NCI-H2081 treated with DMSO at 0.1 percent for 48 hours (cell line): ENCODE measurements around the gene ITLN1.

ENCODE experiments used
- DNase-seq: peaks from one replicate; lab custom pipeline; 2025; lab: John Stamatoyannopoulos, UW

ITLN1 gene

DNA sequence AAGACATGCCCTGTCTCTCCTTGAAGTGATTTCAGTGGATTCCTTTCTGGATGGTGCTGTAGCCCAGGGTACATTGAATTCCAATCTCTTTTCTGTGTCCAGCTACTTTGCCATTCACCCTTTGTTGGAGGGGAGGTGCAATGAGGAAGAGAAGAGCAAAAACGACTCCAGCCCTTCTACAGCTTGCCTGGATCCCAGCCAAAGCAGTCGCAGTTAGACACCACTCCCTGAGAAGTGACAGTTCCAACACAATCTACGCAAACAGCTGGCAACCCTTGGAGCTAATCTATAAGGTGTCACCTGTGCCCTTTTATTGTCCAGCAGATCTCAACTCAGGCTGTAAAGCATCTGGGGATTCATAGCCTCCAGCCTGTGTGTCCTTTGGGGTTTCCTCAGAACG lies 26.9 kb downstream of the ITLN1 start:
- no peak for DNase-seq

DNA sequence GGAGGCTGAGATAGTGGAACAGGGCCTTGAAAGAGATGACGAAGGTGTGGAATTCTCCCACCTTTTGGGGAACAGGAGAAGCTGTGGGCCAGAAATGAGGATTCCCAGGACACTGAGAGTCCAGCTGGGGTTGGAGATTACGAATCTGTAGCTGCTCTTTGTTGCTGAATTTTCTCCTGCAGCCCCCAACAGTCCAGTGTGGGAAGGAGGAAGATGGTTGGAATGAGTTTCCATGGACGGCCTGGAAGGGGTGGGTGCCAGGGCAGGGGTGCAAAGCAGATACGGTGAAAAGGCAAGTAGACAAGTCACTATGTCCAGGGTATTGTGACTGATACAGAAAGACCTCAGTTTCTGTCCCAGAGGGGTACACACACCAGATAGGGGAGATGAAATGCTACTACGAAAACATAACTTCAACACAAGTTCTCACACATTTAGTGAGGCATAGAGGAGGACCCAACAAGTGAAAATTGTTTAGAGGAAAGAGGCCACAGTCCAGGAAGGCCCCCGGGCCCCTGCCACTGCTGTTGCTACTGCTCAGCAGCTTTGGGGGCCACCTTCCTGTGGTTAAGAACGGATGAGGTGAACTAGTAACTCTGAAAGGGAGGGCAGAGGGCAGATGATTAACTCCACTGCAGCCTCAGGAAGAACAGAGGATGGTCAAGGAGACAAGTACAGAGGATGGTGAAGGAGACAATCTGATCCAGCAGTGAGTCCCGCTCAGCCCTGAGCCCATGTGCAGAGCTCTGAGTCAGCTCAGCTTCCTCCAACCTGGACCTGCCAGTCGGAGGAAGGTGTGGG lies 29.6 kb downstream of the ITLN1 start:
- no peak for DNase-seq

DNA sequence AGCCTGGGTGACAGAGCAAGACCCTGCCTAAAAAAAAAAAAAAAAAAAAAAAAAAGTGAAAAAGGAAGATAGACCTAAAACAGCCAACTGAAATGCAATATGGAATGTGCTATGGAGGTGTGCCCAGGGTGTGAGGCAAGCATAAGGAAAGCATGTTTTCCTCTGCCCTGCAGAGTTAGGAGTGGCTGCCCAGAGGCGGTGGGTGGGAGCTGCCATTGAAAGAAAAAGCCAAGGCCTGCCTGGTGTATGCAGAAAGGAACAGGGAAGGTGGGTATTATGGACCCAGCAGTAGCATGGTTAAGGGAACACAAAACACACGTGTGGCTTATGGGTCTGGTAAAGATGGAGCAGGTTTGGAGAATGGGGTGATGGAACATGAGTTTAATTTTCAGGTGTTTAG lies 31.2 kb downstream of the ITLN1 start:
- no peak for DNase-seq

DNA sequence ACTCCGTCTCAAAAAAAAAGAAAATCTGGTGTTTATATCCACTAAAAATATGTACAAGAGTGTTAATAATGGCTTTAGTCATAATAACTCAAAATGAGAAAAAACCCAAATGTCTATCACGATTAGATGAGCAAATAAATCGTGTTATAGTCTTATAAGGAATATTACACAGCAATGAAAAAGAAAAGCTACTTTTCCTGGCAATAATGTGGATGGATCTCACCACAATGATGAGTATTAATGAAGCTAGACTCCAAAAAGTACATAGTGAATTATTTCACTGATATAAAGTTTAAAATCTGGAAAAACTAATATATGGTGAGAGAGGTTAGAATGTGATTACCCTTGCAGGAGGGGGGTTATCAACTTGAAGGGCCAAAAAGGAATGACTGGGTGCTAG lies 32.0 kb downstream of the ITLN1 start:
- no peak for DNase-seq

DNA sequence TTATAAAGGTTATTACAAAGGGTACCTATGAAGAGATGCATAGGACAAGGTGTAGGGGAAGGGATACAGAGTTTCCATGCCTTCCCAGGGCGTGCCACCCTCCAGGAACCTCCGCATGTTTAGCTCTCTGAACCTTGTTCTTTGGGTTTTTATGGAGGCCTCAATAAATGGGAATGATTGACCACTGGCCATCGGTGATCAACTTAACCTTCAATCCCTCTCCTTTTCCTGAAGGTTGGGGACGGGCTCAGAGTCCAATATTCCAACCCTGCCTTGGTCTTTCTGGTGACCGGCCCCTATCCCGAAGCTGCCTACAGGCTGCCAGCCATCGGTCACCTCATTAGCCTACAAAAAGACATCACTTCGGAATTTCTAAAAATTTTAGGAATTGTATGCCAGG lies 34.0 kb downstream of the ITLN1 start:
- no peak for DNase-seq

DNA sequence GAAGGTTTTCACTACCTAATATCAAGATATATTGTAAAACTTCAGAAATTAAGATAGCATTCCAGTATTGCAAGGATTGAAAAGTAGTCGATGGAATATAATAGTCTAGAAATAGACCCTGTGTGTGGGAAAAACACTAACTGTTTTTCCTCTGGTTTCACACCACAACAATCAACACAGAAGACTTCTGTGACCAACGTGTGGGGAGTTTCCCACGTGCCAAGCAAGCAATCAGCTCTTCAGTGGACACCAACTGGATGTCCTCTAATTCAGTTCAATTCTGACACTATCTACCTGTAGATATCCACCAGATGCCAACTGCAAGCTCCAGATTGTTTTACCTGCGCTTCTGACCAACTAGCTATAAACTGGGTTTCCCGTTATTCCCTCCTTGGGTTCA lies 34.4 kb downstream of the ITLN1 start:
- DNase-seq, result no peak

DNA sequence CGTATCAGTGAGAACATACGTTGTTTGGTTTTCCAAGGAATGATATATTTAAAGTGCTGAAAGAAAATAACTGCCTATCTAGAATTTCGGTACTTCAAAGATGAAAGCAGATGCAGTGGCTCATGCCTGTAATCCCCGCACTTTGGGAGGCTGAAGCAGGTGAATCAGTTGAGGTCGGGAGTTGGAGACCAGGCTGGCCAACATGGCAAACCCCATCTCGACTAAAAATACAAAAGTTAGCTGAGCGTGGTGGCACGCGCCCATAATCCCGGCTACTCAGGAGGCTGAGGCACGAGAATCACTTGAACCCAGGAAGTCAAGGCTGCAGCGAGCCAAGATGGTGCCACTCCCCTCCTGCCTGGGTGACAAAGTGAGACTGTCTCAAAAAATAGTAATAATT lies 38.7 kb downstream of the ITLN1 start:
- DNase-seq, result no peak

DNA sequence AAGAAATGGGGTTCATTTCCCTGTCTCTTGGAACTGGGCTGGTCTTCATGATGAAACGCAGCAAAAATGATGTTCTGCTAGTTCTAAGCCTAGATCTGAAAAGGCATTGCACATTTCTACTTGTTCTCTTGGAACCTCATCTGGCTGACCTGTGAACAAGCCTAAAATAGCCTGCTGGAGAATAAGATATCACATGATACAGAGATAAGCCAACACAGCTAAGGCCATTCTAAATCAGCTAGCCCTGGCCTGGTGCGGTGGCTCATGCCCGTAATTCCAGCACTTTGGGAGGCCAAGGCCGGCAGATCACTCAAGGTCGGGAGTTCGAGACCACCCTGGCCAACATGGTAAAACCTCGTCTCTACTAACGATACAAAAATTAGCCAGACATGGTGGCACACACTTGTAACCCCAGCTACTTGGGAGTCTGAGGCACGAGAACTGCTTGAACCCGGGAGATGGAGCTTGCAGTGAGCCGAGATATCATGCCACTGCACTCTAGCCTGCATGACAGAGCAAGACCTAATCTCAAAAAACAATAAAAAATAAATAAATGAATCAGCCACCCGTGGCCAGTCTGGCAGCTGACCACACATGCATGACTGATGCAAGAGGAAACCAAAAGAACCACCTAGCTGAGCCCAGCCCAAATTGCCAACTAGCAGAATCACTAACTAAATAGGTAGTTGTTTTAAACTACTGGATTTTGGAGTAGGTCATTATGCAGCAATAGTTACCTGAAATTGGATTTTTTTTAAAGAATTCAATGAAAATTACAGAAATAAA lies 40.3 kb downstream of the ITLN1 start:
- no peak for DNase-seq

DNA sequence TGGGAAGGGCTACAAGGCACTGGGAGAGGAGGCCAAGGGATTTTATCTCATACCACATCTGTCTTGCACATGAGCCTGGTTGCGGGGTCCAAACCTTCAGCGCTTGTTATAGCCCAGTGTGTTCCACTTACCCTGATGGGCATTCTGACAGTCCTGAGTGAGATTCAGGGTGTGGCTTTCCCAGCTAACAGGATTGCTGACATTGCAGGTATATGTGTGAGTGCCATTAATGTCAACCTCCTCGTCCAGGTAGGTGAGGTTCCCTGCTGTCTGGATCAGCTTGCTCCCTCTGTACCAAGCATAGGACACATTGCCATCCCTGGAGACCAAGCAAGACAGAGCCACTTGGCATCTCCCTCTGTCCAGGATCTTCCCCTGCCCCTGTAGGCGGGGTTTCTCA lies 43.9 kb downstream of the ITLN1 start:
- DNase-seq, result no peak

DNA sequence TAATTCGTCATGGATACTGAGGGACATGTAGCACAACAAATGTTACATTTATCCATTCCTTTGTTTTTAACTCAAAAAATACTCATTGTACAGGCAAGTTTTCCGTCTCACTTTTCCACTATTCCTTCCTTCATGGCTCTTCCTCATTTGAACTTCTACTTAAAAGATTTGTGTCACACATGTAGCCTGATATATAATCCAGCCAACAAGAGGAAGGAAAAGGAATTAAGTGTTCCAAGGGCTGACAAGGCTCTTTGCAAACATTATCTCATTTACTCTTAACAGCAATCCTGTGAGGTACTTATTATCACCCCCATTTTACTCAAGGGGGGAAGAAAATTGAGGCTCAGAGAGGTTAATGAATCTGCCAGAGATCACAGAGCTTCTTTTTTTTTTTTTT lies 45.2 kb downstream of the ITLN1 start:
- DNase-seq, result no peak

DNA sequence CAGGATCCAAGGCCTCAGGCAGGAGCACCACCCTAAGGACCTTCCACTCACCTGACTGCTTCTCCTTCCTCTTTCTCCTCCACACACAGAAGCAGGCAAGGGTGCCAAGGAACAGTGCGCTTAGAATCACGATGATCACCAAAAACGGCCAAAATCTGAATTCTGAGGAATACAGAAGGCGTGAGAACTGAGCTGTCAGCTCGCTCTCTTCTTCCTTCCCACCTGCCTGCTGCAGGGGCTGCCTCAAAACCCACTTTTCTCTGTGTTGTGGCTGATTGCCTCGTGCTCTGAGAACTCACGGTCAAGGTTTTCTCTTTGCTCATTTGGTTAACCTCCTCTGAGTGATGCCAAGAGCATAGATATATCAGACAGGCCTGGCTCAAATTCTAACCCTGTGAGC lies 46.1 kb downstream of the ITLN1 start:
- DNase-seq, result no peak

DNA sequence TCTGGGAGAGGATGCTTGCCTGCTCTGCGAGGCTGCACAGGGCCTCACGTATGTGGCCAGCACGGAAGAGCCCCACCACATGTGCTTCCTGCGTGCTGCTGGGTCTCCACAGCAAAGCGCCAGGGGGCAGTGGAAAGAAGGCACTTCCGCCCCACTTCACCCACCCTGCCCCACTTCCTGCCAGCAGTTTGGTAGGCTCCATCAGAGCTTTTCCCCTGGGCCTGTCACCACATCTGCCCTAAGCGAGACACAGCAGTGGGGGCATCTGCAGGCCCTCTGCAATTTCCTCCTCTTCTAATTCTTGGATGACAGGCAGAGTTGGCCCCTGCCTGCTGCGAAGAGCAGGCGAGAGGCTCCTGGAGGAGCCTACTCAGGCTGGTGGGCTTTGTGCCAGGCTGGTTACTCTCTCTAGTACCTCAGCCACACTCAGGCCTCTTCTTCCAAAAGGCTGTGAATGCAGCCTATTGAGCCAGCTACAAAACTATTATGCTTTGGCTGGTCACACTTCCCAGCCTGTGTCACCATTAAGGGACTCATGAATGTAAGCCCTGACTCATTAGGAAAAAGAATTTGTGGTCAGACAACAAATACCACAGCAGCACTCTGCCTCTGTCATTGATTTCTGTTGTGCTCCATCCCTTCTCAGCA lies 47.3 kb downstream of the ITLN1 start:
- no peak for DNase-seq

DNA sequence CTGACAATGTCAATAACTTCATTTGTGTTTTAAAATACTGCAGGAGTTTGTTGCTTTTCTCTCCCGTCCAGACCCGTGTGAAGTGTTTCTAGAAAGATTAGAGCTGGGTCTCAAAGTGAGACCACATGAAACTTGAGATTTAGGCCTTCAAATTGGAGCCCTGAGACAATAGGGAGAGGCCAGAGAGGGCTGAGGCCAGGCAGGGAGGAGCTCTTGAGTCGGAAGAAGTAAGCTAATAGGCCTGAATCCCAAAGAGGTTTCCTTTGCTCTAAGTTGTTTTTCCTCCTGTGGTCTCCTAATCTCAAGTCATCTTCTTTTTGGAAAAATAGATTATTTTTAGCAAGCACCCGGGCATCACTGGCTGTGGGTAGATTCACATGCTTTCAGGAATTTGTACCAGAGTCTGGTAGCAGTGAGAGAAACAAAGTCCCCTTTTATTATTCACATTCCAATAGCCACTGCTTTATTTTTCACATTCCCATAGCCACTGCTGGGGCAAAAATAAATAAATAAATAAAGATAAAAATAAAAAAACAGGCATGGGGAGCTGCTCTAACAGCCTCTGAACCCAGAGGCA lies 47.9 kb downstream of the ITLN1 start:
- DNase-seq, result no peak

DNA sequence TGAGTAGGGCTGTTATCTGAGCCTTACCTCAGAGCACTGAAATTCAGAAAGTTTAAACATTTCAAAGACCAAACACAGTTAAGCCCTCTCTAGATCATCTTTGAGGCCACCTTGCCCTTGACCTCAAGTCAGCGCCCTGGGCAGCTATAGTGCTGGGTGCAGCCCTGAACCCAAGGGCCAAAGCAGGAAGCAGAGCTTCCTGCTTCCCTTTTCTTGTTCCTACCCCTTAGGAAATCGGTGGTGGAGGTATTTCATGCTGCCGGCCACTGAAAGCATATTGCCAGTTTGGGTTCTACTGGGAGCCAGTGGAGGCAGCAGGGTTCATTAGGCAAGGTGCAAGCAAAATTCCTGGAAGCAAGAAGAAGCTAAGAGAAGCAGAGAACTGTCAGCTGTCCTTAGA lies 48.4 kb downstream of the ITLN1 start:
- no peak for DNase-seq

DNA sequence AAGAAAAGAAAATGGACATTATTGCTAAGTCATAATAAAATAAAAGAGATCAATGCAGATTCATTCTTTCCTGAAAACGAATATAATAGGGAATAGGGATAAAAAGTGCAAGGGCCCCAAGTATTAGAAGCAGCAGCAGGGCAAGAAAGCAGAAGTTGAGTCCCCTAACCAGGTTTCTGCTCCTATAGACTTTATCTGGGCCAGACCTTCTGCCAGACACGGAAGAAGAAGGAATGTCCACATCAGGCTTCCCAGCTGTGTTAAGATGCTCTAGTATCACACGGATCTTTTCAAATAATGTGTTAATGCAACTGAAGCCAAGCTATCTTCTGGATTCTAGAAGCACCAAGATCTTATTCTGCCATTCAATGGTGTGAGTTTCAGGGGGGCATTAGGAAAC lies 49.2 kb downstream of the ITLN1 start:
- no peak for DNase-seq

DNA sequence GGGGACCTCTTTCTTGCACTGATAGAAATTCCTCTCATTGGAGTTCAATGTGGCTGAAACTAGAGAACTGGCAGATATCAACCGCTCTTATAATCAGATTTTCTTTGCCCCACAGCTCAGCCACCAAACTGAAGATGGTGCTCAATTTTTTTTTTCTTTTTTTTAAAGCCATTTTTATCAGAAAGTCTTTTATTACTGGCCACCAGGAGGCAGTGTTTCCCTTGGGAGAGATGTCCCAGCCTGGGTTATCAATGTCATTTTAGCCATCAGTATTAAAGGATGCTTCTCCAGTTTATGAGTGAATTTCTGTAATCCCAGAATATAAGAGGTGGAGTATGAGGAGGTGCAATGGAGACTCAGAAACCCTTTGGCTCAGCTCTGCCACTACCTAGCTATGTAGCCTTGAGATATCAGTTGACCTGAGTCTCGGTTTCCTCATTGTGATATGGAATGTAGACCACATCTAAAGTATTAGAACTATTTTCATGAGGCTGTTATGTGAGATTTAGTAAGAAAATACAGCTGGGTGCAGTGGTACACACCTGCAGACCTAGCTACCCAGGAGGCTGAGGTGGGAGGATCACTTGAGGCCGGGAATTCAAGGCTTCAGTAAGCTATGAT lies 49.9 kb downstream of the ITLN1 start:
- peak; percentile 30 for DNase-seq

DNA sequence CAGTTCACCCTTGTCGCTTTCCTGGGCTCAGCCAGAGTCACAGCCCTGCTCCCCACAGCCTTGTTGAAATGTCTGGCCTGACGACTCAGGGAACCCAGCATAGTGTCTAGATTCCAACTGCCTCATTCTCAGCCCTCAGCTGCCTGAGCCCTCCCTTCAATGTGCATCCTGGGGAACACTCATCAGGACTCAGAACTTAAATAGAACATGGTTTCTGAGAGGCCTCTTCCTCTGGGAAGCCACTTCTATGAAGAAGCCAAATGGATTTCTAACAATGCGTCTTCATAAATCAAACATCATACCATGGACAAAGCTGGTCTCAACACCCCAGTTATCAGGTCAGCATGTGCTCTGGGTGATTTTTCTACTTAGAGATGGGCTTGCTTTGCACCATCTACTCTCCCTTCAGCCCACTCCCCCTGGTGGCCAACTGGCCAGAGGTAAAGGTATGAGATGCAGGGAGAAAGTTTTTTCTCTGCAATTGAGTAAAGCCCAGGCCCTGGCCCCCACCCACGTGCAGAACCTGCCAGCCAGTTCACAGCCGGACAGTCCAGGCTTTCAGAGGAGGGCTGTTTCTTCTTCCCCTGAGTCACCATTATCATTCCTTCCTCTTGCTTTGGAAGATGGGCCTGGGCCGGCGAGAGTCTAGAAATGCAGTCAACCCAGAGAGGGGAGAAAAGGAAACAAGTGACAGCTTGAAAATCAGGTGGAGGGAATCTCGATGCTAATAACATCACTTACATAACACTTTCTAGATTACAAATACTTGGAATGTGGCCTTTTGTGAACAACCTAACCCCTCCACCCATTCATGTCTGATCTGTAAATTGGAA lies 54.4 kb downstream of the ITLN1 start:
- no peak for DNase-seq

DNA sequence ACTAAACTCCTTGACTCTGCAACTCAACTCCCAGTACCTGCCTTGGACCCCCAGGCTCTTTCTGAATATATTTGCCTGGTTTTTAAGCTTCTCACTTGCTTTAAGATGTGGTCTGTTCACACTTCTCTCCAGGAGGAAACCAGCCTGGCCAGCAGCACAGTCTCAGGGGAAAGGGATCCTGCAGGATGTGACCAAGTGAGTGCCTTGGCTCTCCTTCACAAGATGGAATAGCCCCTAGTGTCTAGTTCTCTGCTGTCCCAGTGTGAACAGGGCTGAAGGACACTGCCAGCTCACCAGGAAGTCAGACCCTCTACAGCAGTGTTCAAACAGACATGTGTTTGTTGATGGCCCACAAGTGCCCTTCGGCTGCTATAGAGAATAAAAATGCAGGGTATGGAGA lies 55.2 kb downstream of the ITLN1 start:
- DNase-seq, result no peak

DNA sequence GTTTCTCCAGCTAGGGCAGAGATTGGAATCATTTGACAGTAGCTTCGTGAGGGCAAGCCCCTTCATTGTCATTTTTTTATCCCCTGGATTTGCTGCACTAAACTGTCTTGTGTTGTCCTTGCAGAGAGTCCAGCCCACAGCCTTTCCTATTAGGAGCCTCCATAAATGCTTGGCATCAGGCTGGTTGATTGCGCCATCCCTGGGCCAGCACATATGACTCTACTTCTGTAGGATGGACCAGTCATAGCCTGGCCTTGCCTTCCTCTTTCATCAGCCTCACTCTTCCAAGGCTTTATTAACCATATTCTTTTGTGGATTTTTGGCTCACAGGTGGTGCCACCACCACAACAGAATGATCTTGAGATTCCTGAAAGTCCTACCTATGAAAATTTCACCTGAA lies 57.6 kb downstream of the ITLN1 start:
- no peak for DNase-seq

DNA sequence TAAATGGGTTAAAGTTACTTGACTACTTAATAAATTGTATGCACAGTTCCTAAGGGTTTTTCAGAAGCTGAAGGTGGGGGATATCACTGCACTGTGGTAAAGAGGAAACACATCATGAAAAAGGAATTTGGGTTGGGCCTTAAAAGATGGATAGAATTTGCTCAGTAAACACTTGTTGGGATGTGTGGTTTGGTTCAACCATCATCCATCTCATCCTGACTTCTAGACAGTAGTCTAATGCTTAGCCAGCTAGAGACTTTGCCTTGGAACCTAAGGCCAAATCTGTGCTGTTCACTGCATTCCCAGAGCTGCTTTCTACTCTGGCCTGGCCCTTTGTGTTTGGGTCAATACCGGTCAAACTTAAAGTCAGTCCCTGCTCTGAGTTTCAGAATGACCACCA lies 58.4 kb downstream of the ITLN1 start:
- DNase-seq, result no peak
